ENCODE data around the gene ELAPOR2.
"Not testable (repeated sequence)": the region's sequence is repeated elsewhere in the genome, so short reads cannot be mapped to it uniquely, and the experiment has no call there.

The ELAPOR2 gene

GRCh38 chr7:87075671-87076404 is 16.4 kb upstream of the ELAPOR2 start:
- Mint-ChIP-seq H3K36me3 (no peaks in the 10 kb centered on the region), H3K27ac (no peak overlapping the region), H3K4me3 (no peak overlapping the region), H3K9me3 (no peaks in the 10 kb centered on the region), H3K4me1 (no peaks in the 10 kb centered on the region), H3K27me3 (peaks cover 30 to 36% of the 10 kb centered on the region in 2 donors)
- no peak for DNase-seq
- ATAC-seq (replicated peaks) = peak; percentile 53 to 67

DNA sequence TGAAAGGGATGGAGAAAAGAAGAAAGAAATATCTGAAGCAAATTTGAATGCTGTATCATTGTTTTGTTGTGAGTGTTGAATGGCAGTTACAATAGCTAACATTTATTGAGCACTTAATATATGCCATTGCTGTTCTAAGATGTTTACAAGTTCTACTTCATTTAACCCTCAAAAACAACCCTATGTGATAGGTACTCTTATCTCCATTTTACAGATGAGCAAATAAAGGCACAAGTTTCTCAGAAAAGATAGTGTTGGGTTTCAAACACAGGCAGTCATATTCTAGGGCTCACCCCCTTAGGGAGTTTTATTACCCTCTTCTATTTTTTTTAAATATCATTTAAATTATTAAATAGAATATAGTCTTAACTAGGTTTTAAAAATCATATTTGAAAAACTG is 8.3 kb upstream of the ELAPOR2 start:
- no peak overlapping the region for H3K4me3 Mint-ChIP-seq
- DNase-seq (no peak), ATAC-seq (replicated peaks) (no peak)
- no peaks in the 10 kb centered on the region for H3K9me3 Mint-ChIP-seq
- no peaks in the 10 kb centered on the region for H3K4me1 Mint-ChIP-seq
- H3K27me3 Mint-ChIP-seq = peaks cover 26 to 32% of the 10 kb centered on the region in 2 donors
- H3K36me3 Mint-ChIP-seq = no peaks in the 10 kb centered on the region
- H3K27ac Mint-ChIP-seq = no peak overlapping the region

DNA sequence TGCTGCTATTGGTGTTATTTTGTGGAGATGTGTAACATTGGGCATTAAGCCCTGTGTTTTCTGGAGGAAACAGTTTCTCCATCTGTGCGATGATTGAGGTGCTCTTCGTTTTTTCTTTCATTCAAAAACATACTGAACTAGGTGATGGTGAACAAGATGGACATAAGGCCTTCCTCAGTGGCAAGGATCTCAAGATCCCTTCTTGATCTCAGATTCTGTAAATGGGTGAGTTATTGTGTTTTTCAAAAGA is 759 bp upstream of the ELAPOR2 start:
- H3K9me3 Mint-ChIP-seq = no peaks in the 10 kb centered on the region
- DNase-seq (no peak), ATAC-seq (replicated peaks) (no peak)
- no peaks in the 10 kb centered on the region for H3K36me3 Mint-ChIP-seq
- peaks cover 7 to 8% of the 10 kb centered on the region in 2 donors for H3K27me3 Mint-ChIP-seq
- peaks cover 9 to 17% of the 10 kb centered on the region in 2 donors for H3K4me1 Mint-ChIP-seq
- peak overlapping the region; percentile 84 to 89 for H3K4me3 Mint-ChIP-seq
- peak overlapping the region; percentile 90 for H3K27ac Mint-ChIP-seq

- H3K4me3 Mint-ChIP-seq = peak overlapping the region; percentile 82 to 85
- no peak for DNase-seq
- peak; percentile 63 to 64 for ATAC-seq (replicated peaks)
- peaks cover 9 to 17% of the 10 kb centered on the region in 2 donors for H3K4me1 Mint-ChIP-seq
- no peaks in the 10 kb centered on the region for H3K36me3 Mint-ChIP-seq
- H3K27ac Mint-ChIP-seq = no peak overlapping the region
- peaks cover 7% of the 10 kb centered on the region in 2 donors for H3K27me3 Mint-ChIP-seq
- H3K9me3 Mint-ChIP-seq = no peaks in the 10 kb centered on the region
Measured at GRCh38 chr7:87058744-87059524, 520 bp downstream of the ELAPOR2 start.

- DNase-seq (no peak), ATAC-seq (replicated peaks) (no peak)
- Mint-ChIP-seq H3K9me3 (no peaks in the 10 kb centered on the region), H3K4me1 (peaks cover 9 to 17% of the 10 kb centered on the region in 2 donors), H3K27ac (no peak overlapping the region), H3K4me3 (no peak overlapping the region), H3K36me3 (no peaks in the 10 kb centered on the region), H3K27me3 (peaks cover 7% of the 10 kb centered on the region in 2 donors)
Measured at GRCh38 chr7:87057210-87057609, 2.2 kb downstream of the ELAPOR2 start.

DNA sequence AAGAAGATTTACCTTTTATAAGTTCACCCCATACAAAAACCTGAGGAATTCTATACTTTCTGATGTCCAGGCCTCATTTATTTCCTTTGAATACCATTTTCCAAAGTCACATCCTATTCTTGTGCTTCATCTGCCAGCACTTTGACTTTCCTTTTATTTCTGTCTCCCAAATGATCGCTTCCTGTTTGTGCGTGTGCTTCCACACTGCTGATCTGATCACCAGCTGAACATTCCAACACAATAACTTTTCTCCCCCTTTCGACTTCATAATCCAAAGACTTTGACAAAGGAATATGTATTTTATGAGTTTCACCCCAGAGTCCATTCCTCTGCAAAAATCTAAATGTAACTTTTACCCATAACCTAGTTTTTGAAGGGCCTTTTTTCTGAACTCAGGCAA is 3.1 kb downstream of the ELAPOR2 start:
- H3K4me3 Mint-ChIP-seq = no peak overlapping the region
- no peak for DNase-seq
- H3K9me3 Mint-ChIP-seq = peaks cover 0 to 2% of the 10 kb centered on the region in 2 donors
- no peaks in the 10 kb centered on the region for H3K36me3 Mint-ChIP-seq
- H3K4me1 Mint-ChIP-seq = peaks cover 9 to 17% of the 10 kb centered on the region in 2 donors
- ATAC-seq (replicated peaks) = no peak
- peaks cover 7% of the 10 kb centered on the region in 2 donors for H3K27me3 Mint-ChIP-seq
- no peak overlapping the region for H3K27ac Mint-ChIP-seq

- Mint-ChIP-seq H3K36me3 (peaks cover 0 to 1% of the 10 kb centered on the region in 2 donors), H3K9me3 (peaks cover 0 to 5% of the 10 kb centered on the region in 2 donors)
Measured at GRCh38 chr7:87048839-87049238, 10.6 kb downstream of the ELAPOR2 start.

DNA sequence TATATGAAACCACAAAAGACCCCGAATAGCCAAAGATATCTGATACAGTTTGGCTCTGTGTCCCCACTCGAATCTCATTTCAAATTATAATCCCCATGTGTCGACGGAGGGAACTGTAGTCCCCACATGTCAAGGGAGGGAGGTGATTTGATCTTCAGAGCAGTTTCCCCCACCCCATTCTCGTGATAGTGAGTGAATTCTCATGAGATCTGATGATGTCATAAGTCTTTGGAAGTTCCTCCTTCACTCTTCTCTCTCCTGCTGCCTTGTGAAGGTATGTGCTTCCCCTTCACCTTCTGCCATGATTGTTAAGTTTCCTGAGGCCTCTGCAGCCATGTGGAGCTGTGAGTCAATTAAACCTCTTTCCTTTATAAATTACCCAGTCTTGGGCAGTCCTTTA is 13.0 kb downstream of the ELAPOR2 start:
- no peak for ATAC-seq (replicated peaks)
- H3K27ac Mint-ChIP-seq = no peak overlapping the region
- H3K4me3 Mint-ChIP-seq = no peak overlapping the region
- no peaks in the 10 kb centered on the region for H3K4me1 Mint-ChIP-seq
- H3K36me3 Mint-ChIP-seq = peaks cover 0 to 1% of the 10 kb centered on the region in 2 donors
- H3K27me3 Mint-ChIP-seq = no peaks in the 10 kb centered on the region
- H3K9me3 Mint-ChIP-seq = peaks cover 0 to 3% of the 10 kb centered on the region in 2 donors
- no peak for DNase-seq

More at GRCh38 chr7:87048839-87049238, 10.6 kb downstream of the ELAPOR2 start:
- Mint-ChIP-seq H3K27me3 (no peaks in the 10 kb centered on the region), H3K4me3 (no peak overlapping the region), H3K27ac (no peak overlapping the region), H3K4me1 (no peaks in the 10 kb centered on the region)
- no peak for DNase-seq
- no peak for ATAC-seq (replicated peaks)

DNA sequence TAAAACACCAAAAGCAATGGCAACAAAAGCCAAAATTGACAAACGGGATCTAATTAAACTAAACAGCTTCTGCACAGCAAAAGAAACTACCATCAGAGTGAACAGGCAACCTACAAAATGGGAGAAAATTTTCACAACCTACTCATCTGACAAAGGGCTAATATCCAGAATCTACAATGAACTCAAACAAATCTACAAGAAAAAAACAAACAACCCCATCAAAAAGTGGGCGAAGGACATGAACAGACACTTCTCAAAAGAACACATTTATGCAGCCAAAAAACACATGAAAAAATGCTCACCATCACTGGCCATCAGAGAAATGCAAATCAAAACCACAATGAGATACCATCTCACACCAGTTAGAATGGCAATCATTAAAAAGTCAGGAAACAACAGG is 14.7 kb downstream of the ELAPOR2 start:
- not testable (repeated sequence) for H3K36me3 Mint-ChIP-seq; H3K4me3 Mint-ChIP-seq; H3K9me3 Mint-ChIP-seq; ATAC-seq (replicated peaks); H3K27me3 Mint-ChIP-seq; DNase-seq; H3K27ac Mint-ChIP-seq; H3K4me1 Mint-ChIP-seq

- H3K36me3 Mint-ChIP-seq; H3K27ac Mint-ChIP-seq; H3K4me1 Mint-ChIP-seq; ATAC-seq (replicated peaks); DNase-seq; H3K9me3 Mint-ChIP-seq; H3K4me3 Mint-ChIP-seq: not testable (repeated sequence)
- peaks cover 0 to 25% of the 10 kb centered on the region in 2 donors for H3K27me3 Mint-ChIP-seq
Measured at GRCh38 chr7:87041586-87041985, 17.9 kb downstream of the ELAPOR2 start.

DNA sequence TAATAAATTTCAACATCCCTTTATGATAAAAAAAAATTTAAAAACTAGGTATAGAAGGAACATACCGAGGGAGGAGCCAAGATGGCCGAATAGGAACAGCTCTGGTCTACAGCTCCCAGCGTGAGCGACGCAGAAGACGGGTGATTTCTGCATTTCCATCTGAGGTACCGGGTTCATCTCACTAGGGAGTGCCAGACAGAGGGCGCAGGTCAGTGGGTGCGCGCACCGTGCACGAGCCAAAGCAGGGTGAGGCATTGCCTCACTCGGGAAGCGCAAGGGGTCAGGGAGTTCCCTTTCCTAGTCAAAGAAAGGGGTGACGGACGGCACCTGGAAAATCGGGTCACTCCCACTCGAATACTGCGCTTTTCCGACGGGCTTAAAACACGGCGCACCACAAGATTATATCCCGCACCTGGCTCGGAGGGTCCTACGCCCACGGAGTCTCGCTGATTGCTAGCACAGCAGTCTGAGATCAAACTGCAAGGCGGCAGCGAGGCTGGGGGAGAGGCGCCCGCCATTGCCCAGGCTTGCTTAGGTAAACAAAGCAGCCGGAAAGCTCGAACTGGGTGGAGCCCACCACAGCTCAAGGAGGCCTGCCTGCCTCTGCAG is 19.7 kb downstream of the ELAPOR2 start:
- peak overlapping the region; percentile 91 for H3K27ac Mint-ChIP-seq
- peak; percentile 26 for DNase-seq

DNA sequence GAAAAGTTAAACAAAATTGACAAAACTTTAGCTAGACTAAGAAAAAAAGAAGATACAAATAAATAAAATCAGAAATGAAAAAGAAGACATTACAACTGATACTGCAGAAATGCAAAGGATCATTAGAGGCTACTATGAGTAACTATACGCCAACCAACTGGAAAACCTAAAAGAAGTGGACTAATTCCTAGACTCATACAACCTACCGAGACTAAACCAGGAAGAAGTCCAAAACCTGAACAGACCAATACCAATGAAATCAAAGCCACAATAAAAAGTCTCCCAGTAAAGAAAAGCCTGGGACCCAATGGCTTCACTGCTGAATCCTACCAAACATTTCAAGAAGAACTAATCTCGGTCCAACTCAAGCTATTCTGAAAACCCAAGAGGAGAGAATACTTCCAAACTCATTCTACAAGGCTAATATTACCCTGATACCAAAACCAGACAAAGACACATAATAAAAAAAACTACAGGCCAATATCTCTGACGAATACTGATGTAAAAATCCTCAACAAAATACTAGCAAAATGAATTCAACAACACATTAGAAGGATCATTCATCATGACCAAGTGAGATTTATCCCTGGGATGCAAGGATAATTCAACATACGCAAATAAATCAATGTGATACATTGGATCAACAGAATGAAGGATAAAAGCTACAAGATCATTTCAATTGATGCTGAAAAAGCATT is 20.3 kb downstream of the ELAPOR2 start:
- peak overlapping the region; percentile 68 to 83 for H3K4me3 Mint-ChIP-seq
- no peak for ATAC-seq (replicated peaks)
- no peaks in the 10 kb centered on the region for H3K36me3 Mint-ChIP-seq
- DNase-seq = no peak
- no peaks in the 10 kb centered on the region for H3K4me1 Mint-ChIP-seq
- H3K27me3 Mint-ChIP-seq = peaks cover 0 to 34% of the 10 kb centered on the region in 2 donors
- peaks cover 0 to 2% of the 10 kb centered on the region in 2 donors for H3K9me3 Mint-ChIP-seq
- peak overlapping the region; percentile 52 for H3K27ac Mint-ChIP-seq

More for the DNA sequence above, 19.7 kb downstream of the ELAPOR2 start:
- H3K36me3 Mint-ChIP-seq; ATAC-seq (replicated peaks); H3K4me1 Mint-ChIP-seq; H3K9me3 Mint-ChIP-seq: not testable (repeated sequence)
- Mint-ChIP-seq H3K27me3 (peaks cover 0 to 34% of the 10 kb centered on the region in 2 donors), H3K4me3 (peak overlapping the region; percentile 68 to 83)

GRCh38 chr7:87036985-87037384 is 22.5 kb downstream of the ELAPOR2 start:
- H3K4me3 Mint-ChIP-seq = no peak overlapping the region
- DNase-seq = no peak
- H3K4me1 Mint-ChIP-seq = peaks cover 4 to 6% of the 10 kb centered on the region in 2 donors
- H3K36me3 Mint-ChIP-seq = no peaks in the 10 kb centered on the region
- no peak for ATAC-seq (replicated peaks)
- H3K27ac Mint-ChIP-seq = no peak overlapping the region
- H3K27me3 Mint-ChIP-seq = peaks cover 0 to 34% of the 10 kb centered on the region in 2 donors
- H3K9me3 Mint-ChIP-seq = peaks cover 0 to 2% of the 10 kb centered on the region in 2 donors

Measured in stimulated activated naive B cell treated with anti-CD40 and anti-IgM and Interleukin-4, amounts not matched to agents 10 μg/mL and 1 μg/mL and 100 μg/mL, for 72 hours (primary cell).